ENCODE measurements around the gene MAD1L1.

MAD1L1 gene

GRCh38 chr7:2257651-2258050 lies 24.9 kb upstream of the MAD1L1 start:
- DNase-seq: no peak

GRCh38 chr7:2257046-2257551 lies 24.4 kb upstream of the MAD1L1 start:
- no peak for DNase-seq

- no peak for DNase-seq
These were observed 23.7 kb upstream of the MAD1L1 start for GRCh38 chr7:2256306-2257045.

- no peak for DNase-seq
These were observed 22.7 kb upstream of the MAD1L1 start for GRCh38 chr7:2255145-2256139.

- no peak for DNase-seq
These were observed 21.8 kb upstream of the MAD1L1 start for GRCh38 chr7:2254429-2255144.

GRCh38 chr7:2253525-2254244 lies 20.9 kb upstream of the MAD1L1 start:
- DNase-seq: no peak

- no peak for DNase-seq
These were observed 20.3 kb upstream of the MAD1L1 start for GRCh38 chr7:2253021-2253420.

GRCh38 chr7:2251841-2252771 lies 19.4 kb upstream of the MAD1L1 start:
- no peak for DNase-seq

- DNase-seq: no peak
These were observed 18.6 kb upstream of the MAD1L1 start for GRCh38 chr7:2251381-2251780.

- DNase-seq: no peak
These were observed 17.1 kb upstream of the MAD1L1 start for GRCh38 chr7:2249744-2250323.

GRCh38 chr7:2248984-2249694 lies 16.4 kb upstream of the MAD1L1 start:
- DNase-seq: peak in 1 of 2 donors; percentile 23

GRCh38 chr7:2247141-2247995 lies 14.6 kb upstream of the MAD1L1 start:
- peak; percentile 41 to 42 for DNase-seq

- DNase-seq: no peak
These were observed 13.3 kb upstream of the MAD1L1 start for GRCh38 chr7:2245883-2246675.

- DNase-seq: no peak
These were observed 11.8 kb upstream of the MAD1L1 start for GRCh38 chr7:2244404-2244995.

- no peak for DNase-seq
These were observed 10.7 kb upstream of the MAD1L1 start for GRCh38 chr7:2243458-2243857.

GRCh38 chr7:2242541-2243429 lies 10.0 kb upstream of the MAD1L1 start:
- peak; percentile 31 to 37 for DNase-seq

Measured in stimulated activated CD4-positive, alpha-beta T cell treated with anti-CD3 and anti-CD28 coated beads, Interleukin-2, amount 100 ng/mL, for 24 hours (primary cell).